Stimulated activated CD8-positive, alpha-beta memory T cell treated with anti-CD3 and anti-CD28 coated beads, Interleukin-4, amount 100 ng/mL, for 4 hours (primary cell): ENCODE data around the gene WIPF1.
A peak's percentile ranks its signal among the peaks of the same experiment; 100 is the strongest.

Source experiments
- DNase-seq, 2 donors: peaks; one replicate each; pipeline ENCODE4 v3.0.0-alpha.2; 2020; ENCODE audit warnings: low read depth in 2 of 2, low spot score in 1 of 2

WIPF1 gene

GRCh38 chr2:174597009-174597344 lies 627 bp downstream of the WIPF1 start:
- DNase-seq, result no peak

GRCh38 chr2:174595891-174596397 lies 1.7 kb downstream of the WIPF1 start:
- no peak for DNase-seq

GRCh38 chr2:174595116-174595809 lies 2.3 kb downstream of the WIPF1 start:
- no peak for DNase-seq

GRCh38 chr2:174594456-174594855 lies 3.1 kb downstream of the WIPF1 start:
- no peak for DNase-seq

- peak; percentile 23 to 29 for DNase-seq
Observed at GRCh38 chr2:174593574-174594203, 3.9 kb downstream of the WIPF1 start.

- no peak for DNase-seq
Observed at GRCh38 chr2:174593041-174593440, 4.6 kb downstream of the WIPF1 start.

- no peak for DNase-seq
Observed at GRCh38 chr2:174591740-174592139, 5.9 kb downstream of the WIPF1 start.

GRCh38 chr2:174590928-174591648 lies 6.5 kb downstream of the WIPF1 start:
- DNase-seq, result no peak

- DNase-seq, result no peak
Observed at GRCh38 chr2:174590346-174590745, 7.3 kb downstream of the WIPF1 start.

GRCh38 chr2:174589334-174589733 lies 8.3 kb downstream of the WIPF1 start:
- DNase-seq, result no peak

GRCh38 chr2:174588463-174588862 lies 9.1 kb downstream of the WIPF1 start:
- DNase-seq, result no peak

- no peak for DNase-seq
Observed at GRCh38 chr2:174587579-174587978, 10.0 kb downstream of the WIPF1 start.

- DNase-seq, result no peak
Observed at GRCh38 chr2:174586418-174587295, 10.9 kb downstream of the WIPF1 start.

GRCh38 chr2:174585657-174586252 lies 11.8 kb downstream of the WIPF1 start:
- no peak for DNase-seq

- DNase-seq, result no peak
Observed at GRCh38 chr2:174585146-174585545, 12.5 kb downstream of the WIPF1 start.

- DNase-seq, result no peak
Observed at GRCh38 chr2:174581491-174581890, 16.1 kb downstream of the WIPF1 start.

GRCh38 chr2:174580951-174581350 lies 16.7 kb downstream of the WIPF1 start:
- no peak for DNase-seq

GRCh38 chr2:174577967-174578589 lies 19.5 kb downstream of the WIPF1 start:
- DNase-seq, result peak in 1 of 2 donors; percentile 30

GRCh38 chr2:174575124-174575776 lies 22.4 kb downstream of the WIPF1 start:
- no peak for DNase-seq

GRCh38 chr2:174574657-174575056 lies 22.9 kb downstream of the WIPF1 start:
- DNase-seq, result no peak
